ENCODE measurements around the gene CCDC57.

CCDC57 gene

GRCh38 chr17:82235056-82235774, 22.6 kb upstream of the CCDC57 start:
- no peak for DNase-seq

- no peak for DNase-seq
Observed at GRCh38 chr17:82234211-82235055, 21.8 kb upstream of the CCDC57 start.

GRCh38 chr17:82232876-82233785, 20.5 kb upstream of the CCDC57 start:
- DNase-seq = no peak

- DNase-seq = no peak
Observed at GRCh38 chr17:82232322-82232820, 19.7 kb upstream of the CCDC57 start.

- DNase-seq = no peak
Observed at GRCh38 chr17:82231562-82232321, 19.1 kb upstream of the CCDC57 start.

- DNase-seq = no peak
Observed at GRCh38 chr17:82231312-82231561, 18.6 kb upstream of the CCDC57 start.

GRCh38 chr17:82230609-82231311, 18.1 kb upstream of the CCDC57 start:
- DNase-seq = peak; percentile 87

- no peak for DNase-seq
Observed at GRCh38 chr17:82229698-82230608, 17.3 kb upstream of the CCDC57 start.

GRCh38 chr17:82228842-82229697, 16.4 kb upstream of the CCDC57 start, which contains the start of gene SLC16A3:
Gene SLC16A3 (plus strand): TSS chr17:82229042. CDS start chr17:82236009, 6,967 bp downstream.
- peak; percentile 76 for DNase-seq

GRCh38 chr17:82228278-82228841, 15.7 kb upstream of the CCDC57 start:
- DNase-seq = no peak

- no peak for DNase-seq
Observed at GRCh38 chr17:82227629-82228277, 15.1 kb upstream of the CCDC57 start.

- DNase-seq = no peak
Observed at GRCh38 chr17:82226809-82227628, 14.4 kb upstream of the CCDC57 start.

GRCh38 chr17:82226146-82226808, 13.6 kb upstream of the CCDC57 start:
- DNase-seq = no peak

GRCh38 chr17:82225368-82226029, 12.9 kb upstream of the CCDC57 start:
- DNase-seq = no peak

GRCh38 chr17:82224666-82225065, 12.0 kb upstream of the CCDC57 start:
- DNase-seq = no peak

- no peak for DNase-seq
Observed at GRCh38 chr17:82223517-82223916, 10.9 kb upstream of the CCDC57 start.

GRCh38 chr17:82222816-82223215, 10.2 kb upstream of the CCDC57 start:
- DNase-seq = no peak

Data from fibroblast of skin of right quadriceps (primary cell).